Esophagus squamous epithelium (tissue), 4 donors: Measurements from ENCODE around the gene PLPP7.

Experiments used
- CTCF ChIP-seq, 6 experiments: fragments of 450-650 bp in 4 of 6; fragments of 200-600 bp in 2 of 6; sonication (generic) in 2 of 6; IDR thresholded peaks; one replicate each; pipeline ENCODE4 v1.5.1; 2016 to 2019; ENCODE audit warnings: antibody characterized with exemption in 6 of 6, mild to moderate bottlenecking in 4 of 6, moderate library complexity in 4 of 6
- POLR2A ChIP-seq, 4 donors: fragments of 450-650 bp; IDR thresholded peaks; one replicate each; pipeline ENCODE4 v1.6.1; 2017; ENCODE audit warnings: antibody characterized with exemption in 4 of 4, mild to moderate bottlenecking in 4 of 4, moderate library complexity in 3 of 4

GRCh38 chr9:131279196-131279862 is 10.2 kb upstream of the PLPP7 start:
- TF ChIP-seq CTCF (IDR thresholded peaks at IDR 0.05) (no peak), POLR2A (IDR thresholded peaks at IDR 0.05) (no peak)
